ENCODE measurements around the gene AOX1.

The AOX1 gene

DNA sequence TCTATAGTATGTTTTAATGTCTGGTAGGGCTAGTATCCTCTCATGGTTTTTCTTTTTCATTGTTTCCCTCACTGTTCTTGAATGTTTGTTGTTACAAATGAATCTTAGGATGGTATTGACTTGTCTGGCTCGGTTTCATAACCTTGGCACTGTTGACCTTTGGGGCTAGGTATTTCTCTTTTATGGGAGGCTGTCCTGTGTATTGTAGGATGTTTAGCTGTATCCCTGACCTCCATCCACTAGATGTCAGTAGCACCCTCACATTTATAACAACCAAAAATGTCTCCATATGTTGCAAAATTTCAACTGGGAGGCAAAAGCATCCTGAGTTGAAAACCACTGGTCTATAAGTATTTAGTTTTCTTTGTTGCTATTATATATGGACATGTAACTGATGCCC is 7.0 kb upstream of the AOX1 start:
- ChIA-PET CTCF (interaction anchor here (0.6 to 1.9 kb wide), 10 partner anchors 23 to 519 kb away, joined by 3 to 17 read pairs (median 3); no protein-coding TSS in a partner anchor), POLR2A (no interaction called here)
- H3K27ac ChIP-seq (ENCODE audit: extremely low read depth, low read depth, low read length), result no peak overlapping the region
- no peaks in the 10 kb centered on the region for H3K9me3 ChIP-seq (ENCODE audit: control insufficient read depth, insufficient read depth, low read depth, low read length)
- H3K4me1 ChIP-seq (ENCODE audit: control insufficient read depth, insufficient read depth, low read length), result no peaks in the 10 kb centered on the region
- TF ChIP-seq ZNF670 (tag by site-specific recombination; IDR thresholded peaks at IDR 0.05; ENCODE audit: low read depth) (no peak), OSR2 (tag by site-specific recombination; IDR thresholded peaks at IDR 0.05) (no peak), ZNF501 (tag by site-specific recombination; IDR thresholded peaks at IDR 0.05) (no peak), ZNF561 (tag by site-specific recombination; IDR thresholded peaks at IDR 0.05; ENCODE audit: borderline replicate concordance) (no peak), ZNF366 (tag by site-specific recombination; conservative IDR thresholded peaks at IDR 0.05) (no peak), ZSCAN23 (tag by site-specific recombination; IDR thresholded peaks at IDR 0.05) (no peak), ZNF223 (tag by site-specific recombination; IDR thresholded peaks at IDR 0.05) (no peak), ZBTB1 (tag by site-specific recombination; IDR thresholded peaks at IDR 0.05) (no peak), ZNF37A (tag by site-specific recombination; IDR thresholded peaks at IDR 0.05) (no peak), ZBTB8A (tag by site-specific recombination; IDR thresholded peaks at IDR 0.05) (no peak), KLF1 (tag by site-specific recombination; IDR thresholded peaks at IDR 0.05) (no peak), ZBTB21 (tag by site-specific recombination; IDR thresholded peaks at IDR 0.05) (no peak)
- TF ChIP-seq, protein P1, sequence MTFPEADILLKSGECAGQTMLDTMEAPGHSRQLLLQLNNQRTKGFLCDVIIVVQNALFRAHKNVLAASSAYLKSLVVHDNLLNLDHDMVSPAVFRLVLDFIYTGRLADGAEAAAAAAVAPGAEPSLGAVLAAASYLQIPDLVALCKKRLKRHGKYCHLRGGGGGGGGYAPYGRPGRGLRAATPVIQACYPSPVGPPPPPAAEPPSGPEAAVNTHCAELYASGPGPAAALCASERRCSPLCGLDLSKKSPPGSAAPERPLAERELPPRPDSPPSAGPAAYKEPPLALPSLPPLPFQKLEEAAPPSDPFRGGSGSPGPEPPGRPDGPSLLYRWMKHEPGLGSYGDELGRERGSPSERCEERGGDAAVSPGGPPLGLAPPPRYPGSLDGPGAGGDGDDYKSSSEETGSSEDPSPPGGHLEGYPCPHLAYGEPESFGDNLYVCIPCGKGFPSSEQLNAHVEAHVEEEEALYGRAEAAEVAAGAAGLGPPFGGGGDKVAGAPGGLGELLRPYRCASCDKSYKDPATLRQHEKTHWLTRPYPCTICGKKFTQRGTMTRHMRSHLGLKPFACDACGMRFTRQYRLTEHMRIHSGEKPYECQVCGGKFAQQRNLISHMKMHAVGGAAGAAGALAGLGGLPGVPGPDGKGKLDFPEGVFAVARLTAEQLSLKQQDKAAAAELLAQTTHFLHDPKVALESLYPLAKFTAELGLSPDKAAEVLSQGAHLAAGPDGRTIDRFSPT (tag by site-specific recombination; IDR thresholded peaks at IDR 0.05), result no peak
- TF ChIP-seq, protein P2, sequence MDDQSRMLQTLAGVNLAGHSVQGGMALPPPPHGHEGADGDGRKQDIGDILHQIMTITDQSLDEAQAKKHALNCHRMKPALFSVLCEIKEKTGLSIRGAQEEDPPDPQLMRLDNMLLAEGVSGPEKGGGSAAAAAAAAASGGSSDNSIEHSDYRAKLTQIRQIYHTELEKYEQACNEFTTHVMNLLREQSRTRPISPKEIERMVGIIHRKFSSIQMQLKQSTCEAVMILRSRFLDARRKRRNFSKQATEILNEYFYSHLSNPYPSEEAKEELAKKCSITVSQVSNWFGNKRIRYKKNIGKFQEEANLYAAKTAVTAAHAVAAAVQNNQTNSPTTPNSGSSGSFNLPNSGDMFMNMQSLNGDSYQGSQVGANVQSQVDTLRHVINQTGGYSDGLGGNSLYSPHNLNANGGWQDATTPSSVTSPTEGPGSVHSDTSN (CRISPR knock-in tag; IDR thresholded peaks at IDR 0.05), result no peak
- TF ChIP-seq, protein P3, sequence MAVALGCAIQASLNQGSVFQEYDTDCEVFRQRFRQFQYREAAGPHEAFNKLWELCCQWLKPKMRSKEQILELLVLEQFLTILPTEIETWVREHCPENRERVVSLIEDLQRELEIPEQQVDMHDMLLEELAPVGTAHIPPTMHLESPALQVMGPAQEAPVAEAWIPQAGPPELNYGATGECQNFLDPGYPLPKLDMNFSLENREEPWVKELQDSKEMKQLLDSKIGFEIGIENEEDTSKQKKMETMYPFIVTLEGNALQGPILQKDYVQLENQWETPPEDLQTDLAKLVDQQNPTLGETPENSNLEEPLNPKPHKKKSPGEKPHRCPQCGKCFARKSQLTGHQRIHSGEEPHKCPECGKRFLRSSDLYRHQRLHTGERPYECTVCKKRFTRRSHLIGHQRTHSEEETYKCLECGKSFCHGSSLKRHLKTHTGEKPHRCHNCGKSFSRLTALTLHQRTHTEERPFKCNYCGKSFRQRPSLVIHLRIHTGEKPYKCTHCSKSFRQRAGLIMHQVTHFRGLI (tag by site-specific recombination; IDR thresholded peaks at IDR 0.05), result no peak
- TF ChIP-seq, protein P4, sequence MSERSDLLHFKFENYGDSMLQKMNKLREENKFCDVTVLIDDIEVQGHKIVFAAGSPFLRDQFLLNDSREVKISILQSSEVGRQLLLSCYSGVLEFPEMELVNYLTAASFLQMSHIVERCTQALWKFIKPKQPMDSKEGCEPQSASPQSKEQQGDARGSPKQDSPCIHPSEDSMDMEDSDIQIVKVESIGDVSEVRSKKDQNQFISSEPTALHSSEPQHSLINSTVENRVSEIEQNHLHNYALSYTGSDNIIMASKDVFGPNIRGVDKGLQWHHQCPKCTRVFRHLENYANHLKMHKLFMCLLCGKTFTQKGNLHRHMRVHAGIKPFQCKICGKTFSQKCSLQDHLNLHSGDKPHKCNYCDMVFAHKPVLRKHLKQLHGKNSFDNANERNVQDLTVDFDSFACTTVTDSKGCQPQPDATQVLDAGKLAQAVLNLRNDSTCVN (tag by site-specific recombination; optimal IDR thresholded peaks at IDR 0.05), result no peak
- no peak overlapping the region for H3K4me3 ChIP-seq (ENCODE audit: low read depth, low read length)
- H3K36me3 ChIP-seq (ENCODE audit: control insufficient read depth in 2 of 2, insufficient read depth in 1 of 2, low read length in 2 of 2), result peaks cover 8 to 15% of the 10 kb centered on the region in 2 experiments

DNA sequence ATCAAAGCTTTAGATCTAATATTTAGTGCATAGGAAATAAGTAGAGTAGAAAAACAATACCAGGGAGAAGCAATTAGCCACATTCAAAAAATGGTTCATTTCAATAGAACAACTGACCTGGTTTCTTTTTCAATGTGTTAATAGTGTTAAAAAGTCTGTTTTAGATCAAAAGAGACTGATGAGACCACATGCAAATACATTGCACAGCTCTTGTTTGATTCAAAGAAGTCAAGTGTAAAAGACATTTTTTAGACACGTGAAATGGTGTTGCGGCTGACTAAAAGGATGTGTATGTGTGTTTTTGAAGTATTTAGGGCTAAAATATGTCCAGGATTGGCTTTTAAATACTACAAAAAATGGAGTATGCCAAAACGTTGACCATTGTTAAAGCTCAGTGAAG is 1.2 kb upstream of the AOX1 start:
- peaks cover 0 to 4% of the 10 kb centered on the region in 2 experiments; a peak in 1 of 3 replicates for H3K36me3 ChIP-seq (ENCODE audit: control insufficient read depth in 2 of 2, insufficient read depth in 1 of 2, low read length in 2 of 2)
- CTCF ChIA-PET, result interaction anchor here (0.5 to 1.7 kb wide), 5 partner anchors 10 to 119 kb away, joined by 3 to 5 read pairs (median 3); no protein-coding TSS in a partner anchor
- H3K27ac ChIP-seq (ENCODE audit: extremely low read depth, low read depth, low read length), result no peak overlapping the region
- no peak overlapping the region for H3K4me3 ChIP-seq (ENCODE audit: low read depth, low read length)
- H3K9me3 ChIP-seq (ENCODE audit: control insufficient read depth, insufficient read depth, low read depth, low read length), result no peaks in the 10 kb centered on the region
- POLR2A ChIA-PET, result no interaction called here
- H3K4me1 ChIP-seq (ENCODE audit: control insufficient read depth, insufficient read depth, low read length), result no peaks in the 10 kb centered on the region
- no peak for TF ChIP-seq ZNF571 (tag by site-specific recombination; IDR thresholded peaks at IDR 0.05)
- TF ChIP-seq, protein P5, sequence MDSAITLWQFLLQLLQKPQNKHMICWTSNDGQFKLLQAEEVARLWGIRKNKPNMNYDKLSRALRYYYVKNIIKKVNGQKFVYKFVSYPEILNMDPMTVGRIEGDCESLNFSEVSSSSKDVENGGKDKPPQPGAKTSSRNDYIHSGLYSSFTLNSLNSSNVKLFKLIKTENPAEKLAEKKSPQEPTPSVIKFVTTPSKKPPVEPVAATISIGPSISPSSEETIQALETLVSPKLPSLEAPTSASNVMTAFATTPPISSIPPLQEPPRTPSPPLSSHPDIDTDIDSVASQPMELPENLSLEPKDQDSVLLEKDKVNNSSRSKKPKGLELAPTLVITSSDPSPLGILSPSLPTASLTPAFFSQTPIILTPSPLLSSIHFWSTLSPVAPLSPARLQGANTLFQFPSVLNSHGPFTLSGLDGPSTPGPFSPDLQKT (IDR thresholded peaks at IDR 0.05; ENCODE audit: borderline replicate concordance, low read depth, low read length), result no peak
- TF ChIP-seq ZNF311 (tag by site-specific recombination; IDR thresholded peaks at IDR 0.05; ENCODE audit: borderline replicate concordance), result no peak
- TF ChIP-seq ZNF223 (tag by site-specific recombination; IDR thresholded peaks at IDR 0.05), result no peak
- no peak for TF ChIP-seq ZBTB7A (tag by site-specific recombination; IDR thresholded peaks at IDR 0.05; ENCODE audit: low read depth)
- TF ChIP-seq ZNF133 (tag by site-specific recombination; IDR thresholded peaks at IDR 0.05), result no peak
- no peak for TF ChIP-seq SCRT2 (tag by site-specific recombination; IDR thresholded peaks at IDR 0.05)
- no peak for TF ChIP-seq ZNF19 (tag by site-specific recombination; IDR thresholded peaks at IDR 0.05; ENCODE audit: low read depth)
- no peak for TF ChIP-seq ZNF623 (tag by site-specific recombination; IDR thresholded peaks at IDR 0.05)
- TF ChIP-seq SETDB1 (IDR thresholded peaks at IDR 0.05; ENCODE audit: insufficient read length, low read length), result no peak
- TF ChIP-seq ZNF510 (tag by site-specific recombination; IDR thresholded peaks at IDR 0.05; ENCODE audit: insufficient replicate concordance), result no peak
- no peak for TF ChIP-seq ZNF501 (tag by site-specific recombination; IDR thresholded peaks at IDR 0.05)
- TF ChIP-seq, protein P6, sequence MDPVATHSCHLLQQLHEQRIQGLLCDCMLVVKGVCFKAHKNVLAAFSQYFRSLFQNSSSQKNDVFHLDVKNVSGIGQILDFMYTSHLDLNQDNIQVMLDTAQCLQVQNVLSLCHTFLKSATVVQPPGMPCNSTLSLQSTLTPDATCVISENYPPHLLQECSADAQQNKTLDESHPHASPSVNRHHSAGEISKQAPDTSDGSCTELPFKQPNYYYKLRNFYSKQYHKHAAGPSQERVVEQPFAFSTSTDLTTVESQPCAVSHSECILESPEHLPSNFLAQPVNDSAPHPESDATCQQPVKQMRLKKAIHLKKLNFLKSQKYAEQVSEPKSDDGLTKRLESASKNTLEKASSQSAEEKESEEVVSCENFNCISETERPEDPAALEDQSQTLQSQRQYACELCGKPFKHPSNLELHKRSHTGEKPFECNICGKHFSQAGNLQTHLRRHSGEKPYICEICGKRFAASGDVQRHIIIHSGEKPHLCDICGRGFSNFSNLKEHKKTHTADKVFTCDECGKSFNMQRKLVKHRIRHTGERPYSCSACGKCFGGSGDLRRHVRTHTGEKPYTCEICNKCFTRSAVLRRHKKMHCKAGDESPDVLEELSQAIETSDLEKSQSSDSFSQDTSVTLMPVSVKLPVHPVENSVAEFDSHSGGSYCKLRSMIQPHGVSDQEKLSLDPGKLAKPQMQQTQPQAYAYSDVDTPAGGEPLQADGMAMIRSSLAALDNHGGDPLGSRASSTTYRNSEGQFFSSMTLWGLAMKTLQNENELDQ (tag by site-specific recombination; IDR thresholded peaks at IDR 0.05; ENCODE audit: low read depth), result no peak
